SK-N-SH (cell line): Measurements from ENCODE around the gene CMPK1. TPM values are rescaled to one million over a fixed set of nuclear protein-coding genes. Genes with fewer than 3 reads are reported as not detected.

Experiments used
- CTCF ChIA-PET: fragments of 300-600, 350-600 bp; formaldehyde crosslinking; extraction: SDS; loops from one replicate; lab custom pipeline; 2021; lab: Yijun Ruan, JAX
- POLR2A ChIA-PET: fragments of 350-600 bp; sonication (Branson Sonifier 250); formaldehyde crosslinking; extraction: SDS; loops from one replicate; lab custom pipeline; 2020; ENCODE audit warnings: antibody characterized with exemption, inconsistent platforms; lab: Yijun Ruan, JAX
- DNase-seq: peaks from one replicate; pipeline ENCODE4 v3.0.0; 2012
- H2AFZ ChIP-seq: fragments of 200-600 bp; sonication (generic); 2 replicates; pipeline ENCODE4 v1.8.1; 2016; ENCODE audit warnings: antibody characterized with exemption, mild to moderate bottlenecking, low read depth
- H3F3A ChIP-seq: fragments of 200-600 bp; sonication (generic); replicated peaks from 2 replicates; pipeline ENCODE3; 2016; ENCODE audit warnings: antibody characterized with exemption, mild to moderate bottlenecking; ENCODE audit not compliant: insufficient read depth
- H3K27ac ChIP-seq, 2 experiments: fragments of 200-500 bp in 1 of 2; fragments of 200-600 bp in 1 of 2; sonication (Bioruptor generic) in 1 of 2; sonication (generic), shearing (Covaris generic) in 1 of 2; 2 replicates each; pipeline versions ENCODE4 v1.5.1 to v1.6.1; 2014 to 2016; ENCODE audit warnings: low read depth in 2 of 2, inconsistent platforms in 1 of 2, low read length in 1 of 2, mild to moderate bottlenecking in 1 of 2, mixed read lengths in 1 of 2
- H3K27me3 ChIP-seq: fragments of 200-600 bp; sonication (generic), shearing (Covaris generic); 2 replicates; pipeline ENCODE4 v1.6.1; 2016; ENCODE audit warnings: mixed run types; ENCODE audit not compliant: insufficient read depth
- H3K36me3 ChIP-seq, 2 experiments: fragments of 200-500 bp in 1 of 2; fragments of 200-600 bp in 1 of 2; sonication (Bioruptor generic) in 1 of 2; sonication (generic) in 1 of 2; replicated peaks in 1 of 2; 2 replicates each; pipeline versions ENCODE3 to v1.5.1; 2014 to 2016; ENCODE audit warnings: low read length in 1 of 2, mild to moderate bottlenecking in 1 of 2; ENCODE audit not compliant: insufficient read depth in 2 of 2, control insufficient read depth in 1 of 2
- H3K4me1 ChIP-seq, 2 experiments: fragments of 200-500 bp in 1 of 2; fragments of 200-600 bp in 1 of 2; sonication (Bioruptor generic) in 1 of 2; sonication (generic), shearing (Covaris generic) in 1 of 2; 2 replicates each; pipeline versions ENCODE4 v1.5.1 to v1.6.1; 2014 to 2016; ENCODE audit warnings: low read depth in 1 of 2, low read length in 1 of 2, mixed run types in 1 of 2; ENCODE audit not compliant: insufficient read depth in 2 of 2, control insufficient read depth in 1 of 2
- H3K4me2 ChIP-seq: fragments of 200-600 bp; sonication (generic), shearing (Covaris generic); 2 replicates; pipeline ENCODE4 v1.6.1; 2017; ENCODE audit warnings: mixed run types
- H3K4me3 ChIP-seq, 2 experiments: fragments of 200-500 bp in 1 of 2; fragments of 200-600 bp in 1 of 2; sonication (Bioruptor generic) in 1 of 2; sonication (generic), shearing (Covaris generic) in 1 of 2; 2 replicates each; pipeline versions ENCODE4 v1.5.1 to v1.8.1; 2014 to 2016; ENCODE audit warnings: low read depth in 2 of 2, inconsistent platforms in 1 of 2, low read length in 1 of 2, mild to moderate bottlenecking in 1 of 2, mixed read lengths in 1 of 2, moderate library complexity in 1 of 2
- H3K79me2 ChIP-seq: fragments of 200-600 bp; sonication (generic); 2 replicates; pipeline ENCODE4 v1.8.1; 2017; ENCODE audit warnings: mild to moderate bottlenecking; ENCODE audit not compliant: insufficient read depth
- H3K9ac ChIP-seq: fragments of 200-600 bp; sonication (generic); 2 replicates; pipeline ENCODE4 v1.6.1; 2017; ENCODE audit warnings: mixed run types
- H3K9me2 ChIP-seq: fragments of 200-600 bp; sonication (generic); 2 replicates; pipeline ENCODE4 v1.6.1; 2017; ENCODE audit warnings: mixed run types
- H3K9me3 ChIP-seq: fragments of 200-600 bp; sonication (generic); 2 replicates; pipeline ENCODE4 v1.6.1; 2017; ENCODE audit warnings: mixed run types, mild to moderate bottlenecking, moderate library complexity
- H4K20me1 ChIP-seq: fragments of 200-600 bp; sonication (generic); 2 replicates; pipeline ENCODE4 v1.6.1; 2017; ENCODE audit warnings: mild to moderate bottlenecking, mixed run types; ENCODE audit not compliant: insufficient read depth
- CHD2 ChIP-seq: fragments of 150-350 bp; IDR thresholded peaks from 2 replicates; pipeline ENCODE4 v1.6.1; 2018; ENCODE audit warnings: low read length; ENCODE audit not compliant: partially characterized antibody
- FOXM1 ChIP-seq: IDR thresholded peaks from 2 replicates; pipeline ENCODE4 v1.4.0; 2012; ENCODE audit warnings: low read depth, mild to moderate bottlenecking
- GABPA ChIP-seq: IDR thresholded peaks from 2 replicates; pipeline ENCODE4 v1.4.0; 2012; ENCODE audit warnings: low read depth, mild to moderate bottlenecking
- IRF3 ChIP-seq: fragments of 150-350 bp; IDR thresholded peaks from 2 replicates; pipeline ENCODE4 v1.6.1; 2016; ENCODE audit warnings: mild to moderate bottlenecking, low read depth, low read length
- JUND ChIP-seq: IDR thresholded peaks from 2 replicates; pipeline ENCODE4 v1.4.0; 2012
- MAX ChIP-seq: IDR thresholded peaks from 2 replicates; pipeline ENCODE4 v1.4.0; 2012; ENCODE audit warnings: low read depth
- NFIC ChIP-seq: IDR thresholded peaks from 2 replicates; pipeline ENCODE4 v1.4.0; 2012; ENCODE audit warnings: borderline replicate concordance
- NRF1 ChIP-seq: IDR thresholded peaks from 2 replicates; pipeline ENCODE4 v1.6.1; 2012; ENCODE audit warnings: low read depth, mild to moderate bottlenecking, low read length
- PBX3 ChIP-seq: IDR thresholded peaks from 2 replicates; pipeline ENCODE4; 2012
- POLR2AphosphoS5 ChIP-seq: IDR thresholded peaks from 2 replicates; pipeline ENCODE4 v1.6.1; 2012; ENCODE audit warnings: low read depth, low read length
- RAD21 ChIP-seq: IDR thresholded peaks from 2 replicates; pipeline ENCODE4 v1.6.1; 2012; ENCODE audit warnings: mild to moderate bottlenecking, low read length
- RFX5 ChIP-seq: IDR thresholded peaks from 2 replicates; pipeline ENCODE4 v1.6.1; 2012; ENCODE audit warnings: mild to moderate bottlenecking, improper control_type of control experiment, low read length
- SMC3 ChIP-seq: IDR thresholded peaks from 2 replicates; pipeline ENCODE4 v1.6.1; 2012; ENCODE audit warnings: low read depth, low read length, improper control_type of control experiment
- TCF12 ChIP-seq: IDR thresholded peaks from 2 replicates; pipeline ENCODE4 v1.4.0; 2012
- WGBS: methylation state at CpG from one replicate; pipeline ENCODE4 v1.1.6; 2017; ENCODE audit warnings: low lambda C conversion rate; 5-methylcytosine and 5-hydroxymethylcytosine counted together
- polyA plus RNA-seq, 3 experiments: library from polyadenylated mRNA; depleted of rRNA; stranded (reverse); fragments of >200 nt; gene quantifications; 2 replicates each; pipeline ENCODE4 v1.2.3, GENCODE V29; 2012

The CMPK1 gene
- polyA plus RNA-seq, 1 of the 3 experiments (the other 2 are of a cell fraction) = 17.5 TPM

- no peaks in the 10 kb centered on the region for H3K27me3 ChIP-seq
- no peaks in the 10 kb centered on the region for H3K9me2 ChIP-seq
- DNase-seq = no peak
- TF ChIP-seq GABPA (no peak), FOXM1 (no peak), RAD21 (no peak), TCF12 (no peak), JUND (no peak), IRF3 (no peak), POLR2AphosphoS5 (no peak), CHD2 (no peak), SMC3 (no peak), RFX5 (no peak), NFIC (no peak), NRF1 (no peak), MAX (no peak)
- POLR2A ChIA-PET = interaction anchor here (0.9 kb wide), 1 partner anchor 10 kb away, joined by 3 read pairs; no protein-coding TSS in a partner anchor
- 94% methylated on average over 4 of the region's 4 CpGs for WGBS
- H3F3A ChIP-seq = no peaks in the 10 kb centered on the region
- no peaks in the 10 kb centered on the region for H3K79me2 ChIP-seq
- H3K27ac ChIP-seq = no peak overlapping the region
- H4K20me1 ChIP-seq = no peaks in the 10 kb centered on the region
- no peaks in the 10 kb centered on the region for H3K9me3 ChIP-seq
- H3K9ac ChIP-seq = no peak overlapping the region
- no peak overlapping the region for H3K4me3 ChIP-seq
- CTCF ChIA-PET = interaction anchor here (1.0 to 13.8 kb wide), 5 partner anchors 9 to 326 kb away, joined by 3 to 104 read pairs (median 3); no protein-coding TSS in a partner anchor
- no peak overlapping the region for H2AFZ ChIP-seq
- H3K4me2 ChIP-seq = no peak overlapping the region
- H3K36me3 ChIP-seq = no peaks in the 10 kb centered on the region
- H3K4me1 ChIP-seq = no peaks in the 10 kb centered on the region
These were observed 66.2 kb downstream of the CMPK1 start for GRCh38 chr1:47399846-47400155.

- 46% methylated on average over 2 of the region's 4 CpGs for WGBS
- Histone ChIP-seq H3K9me3 (no peaks in the 10 kb centered on the region), H3K4me1 (no peaks in the 10 kb centered on the region), H2AFZ (no peak overlapping the region), H3K4me2 (no peak overlapping the region), H3K9ac (no peak overlapping the region), H4K20me1 (no peaks in the 10 kb centered on the region), H3K27ac (no peak overlapping the region), H3K4me3 (no peak overlapping the region), H3K9me2 (no peaks in the 10 kb centered on the region), H3K27me3 (no peaks in the 10 kb centered on the region), H3F3A (no peaks in the 10 kb centered on the region), H3K36me3 (no peaks in the 10 kb centered on the region), H3K79me2 (no peaks in the 10 kb centered on the region)
- TF ChIP-seq RFX5 = no peak
- no peak for TF ChIP-seq PBX3
- TF ChIP-seq RAD21 = no peak
- no peak for DNase-seq
- ChIA-PET CTCF (interaction anchor here (0.8 to 7.6 kb wide), 6 partner anchors 13 to 36 kb away, joined by 3 to 41 read pairs (median 4); partner anchors contain the start of gene FOXD2), POLR2A (no interaction called here)
These were observed 68.2 kb downstream of the CMPK1 start for GRCh38 chr1:47401761-47402160.
